ENCODE results near the gene LIPE.

- TF ChIP-seq CTCF (IDR thresholded peaks at IDR 0.05): no peak
- no peak for TF ChIP-seq POLR2A (IDR thresholded peaks at IDR 0.05)
- TF ChIP-seq EP300 (IDR thresholded peaks at IDR 0.05): no peak
Measured at GRCh38 chr19:42452590-42452989, 25.4 kb upstream of the LIPE start.
